BE2C (cell line): ENCODE results near the gene USP35.
"Not testable (repeated sequence)": the region's sequence is repeated elsewhere in the genome, so short reads cannot be mapped to it uniquely, and the experiment has no call there.

Source experiments
- DNase-seq: peaks from one replicate; pipeline ENCODE4 v3.0.0-alpha.2; 2020
- H3K27me3 ChIP-seq: fragments of 250-450 bp; sonication (Bioruptor Pico); 2 replicates; pipeline ENCODE4 v1.5.1; 2020; ENCODE audit warnings: mild to moderate bottlenecking
- H3K36me3 ChIP-seq: fragments of 250-450 bp; sonication (Bioruptor Pico); 2 replicates; pipeline ENCODE4 v1.5.1; 2020; ENCODE audit warnings: mild to moderate bottlenecking
- H3K4me1 ChIP-seq: fragments of 250-450 bp; sonication (Bioruptor Pico); 2 replicates; pipeline ENCODE4 v1.5.1; 2020
- H3K4me3 ChIP-seq: 2 replicates; pipeline ENCODE4 v1.5.1; 2011; ENCODE audit warnings: low read depth, low read length
- H3K9me3 ChIP-seq: fragments of 250-450 bp; sonication (Bioruptor Pico); 2 replicates; pipeline ENCODE4 v1.5.1; 2020
- TF ChIP-seq, protein P1 (sequence below): IDR thresholded peaks from 2 replicates; pipeline ENCODE4 v1.5.1; 2012; ENCODE audit warnings: mild to moderate bottlenecking, low read depth, low read length

The USP35 gene

DNA sequence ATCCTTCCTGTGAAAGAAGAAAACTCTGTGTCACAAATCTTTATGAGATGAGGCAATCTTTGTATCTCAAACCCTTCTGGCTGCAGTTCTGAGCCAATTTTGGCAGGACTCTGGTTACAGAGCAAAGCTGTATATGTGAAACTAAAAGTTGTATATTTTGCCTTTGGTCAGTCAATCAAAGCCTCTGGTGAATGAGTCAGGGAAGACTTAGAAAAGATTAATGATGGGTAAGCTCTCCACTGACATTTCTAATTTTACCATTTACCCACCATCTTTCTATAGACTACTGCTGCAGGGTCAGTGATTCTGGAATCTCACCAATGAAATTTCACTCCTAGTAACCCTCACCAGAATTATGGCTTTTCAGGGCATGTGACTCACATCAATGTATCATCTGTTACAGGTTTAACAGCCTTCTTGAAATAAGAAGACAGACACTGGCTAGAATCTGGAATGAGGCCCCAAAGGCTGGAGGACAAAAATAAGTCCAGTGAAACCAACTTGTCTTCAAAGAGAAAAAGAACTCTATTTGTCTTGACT lies 43.3 kb downstream of the USP35 start:
- no peak for DNase-seq
- no peaks in the 10 kb centered on the region for H3K27me3 ChIP-seq
- no peaks in the 10 kb centered on the region for H3K9me3 ChIP-seq
- H3K4me1 ChIP-seq = peaks cover 9% of the 10 kb centered on the region
- H3K4me3 ChIP-seq = no peak overlapping the region
- TF ChIP-seq, protein P1, sequence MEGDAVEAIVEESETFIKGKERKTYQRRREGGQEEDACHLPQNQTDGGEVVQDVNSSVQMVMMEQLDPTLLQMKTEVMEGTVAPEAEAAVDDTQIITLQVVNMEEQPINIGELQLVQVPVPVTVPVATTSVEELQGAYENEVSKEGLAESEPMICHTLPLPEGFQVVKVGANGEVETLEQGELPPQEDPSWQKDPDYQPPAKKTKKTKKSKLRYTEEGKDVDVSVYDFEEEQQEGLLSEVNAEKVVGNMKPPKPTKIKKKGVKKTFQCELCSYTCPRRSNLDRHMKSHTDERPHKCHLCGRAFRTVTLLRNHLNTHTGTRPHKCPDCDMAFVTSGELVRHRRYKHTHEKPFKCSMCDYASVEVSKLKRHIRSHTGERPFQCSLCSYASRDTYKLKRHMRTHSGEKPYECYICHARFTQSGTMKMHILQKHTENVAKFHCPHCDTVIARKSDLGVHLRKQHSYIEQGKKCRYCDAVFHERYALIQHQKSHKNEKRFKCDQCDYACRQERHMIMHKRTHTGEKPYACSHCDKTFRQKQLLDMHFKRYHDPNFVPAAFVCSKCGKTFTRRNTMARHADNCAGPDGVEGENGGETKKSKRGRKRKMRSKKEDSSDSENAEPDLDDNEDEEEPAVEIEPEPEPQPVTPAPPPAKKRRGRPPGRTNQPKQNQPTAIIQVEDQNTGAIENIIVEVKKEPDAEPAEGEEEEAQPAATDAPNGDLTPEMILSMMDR = no peak
- no peaks in the 10 kb centered on the region; the same call in 1 of the 2 replicates for H3K36me3 ChIP-seq

DNA sequence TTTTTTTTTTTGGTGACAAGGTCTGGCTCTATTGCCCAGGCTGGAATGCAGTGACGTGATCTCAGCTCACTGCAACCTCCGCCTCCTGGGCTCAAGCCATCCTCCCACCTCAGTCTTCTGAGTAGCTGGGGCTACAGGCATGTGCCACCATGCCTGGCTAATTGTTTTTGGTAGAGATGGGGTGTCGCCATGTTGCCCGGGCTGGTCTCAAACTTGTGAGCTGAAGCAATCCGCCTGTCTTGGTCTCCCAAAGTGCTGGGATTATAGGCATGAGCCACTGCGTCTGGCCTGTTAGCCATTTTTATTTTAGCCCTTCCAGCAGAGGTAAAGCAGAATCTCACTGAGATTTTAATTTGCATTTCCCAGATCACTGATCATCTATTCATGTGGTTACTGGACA lies 44.3 kb downstream of the USP35 start:
- not testable (repeated sequence) for H3K9me3 ChIP-seq, H3K27me3 ChIP-seq, DNase-seq, H3K4me3 ChIP-seq, H3K4me1 ChIP-seq, H3K36me3 ChIP-seq

DNA sequence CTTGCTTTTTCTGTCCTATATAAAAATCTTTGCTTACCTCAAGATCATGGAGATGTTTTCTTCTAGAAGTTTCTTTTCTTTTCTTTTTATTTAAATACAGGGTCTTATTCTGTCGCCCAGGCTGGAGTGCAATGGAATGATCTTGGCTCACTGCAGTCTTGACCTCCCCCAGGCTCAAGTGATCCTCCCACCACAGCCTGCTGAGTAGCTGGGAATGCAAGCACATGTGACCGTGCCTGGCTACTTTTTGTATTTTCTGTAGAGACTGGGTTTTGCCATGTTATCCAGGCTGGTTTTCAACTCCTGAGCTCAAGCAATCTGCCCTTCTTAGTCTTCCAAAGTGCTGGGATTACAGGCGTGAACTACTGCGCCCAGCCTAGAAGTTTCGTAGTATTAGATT lies 45.3 kb downstream of the USP35 start:
- TF ChIP-seq, protein P1 = no peak
- no peak for DNase-seq
- H3K27me3 ChIP-seq = no peaks in the 10 kb centered on the region
- H3K4me1 ChIP-seq = peaks cover 9% of the 10 kb centered on the region
- H3K4me3 ChIP-seq = no peak overlapping the region
- no peaks in the 10 kb centered on the region for H3K9me3 ChIP-seq
- no peaks in the 10 kb centered on the region for H3K36me3 ChIP-seq

DNA sequence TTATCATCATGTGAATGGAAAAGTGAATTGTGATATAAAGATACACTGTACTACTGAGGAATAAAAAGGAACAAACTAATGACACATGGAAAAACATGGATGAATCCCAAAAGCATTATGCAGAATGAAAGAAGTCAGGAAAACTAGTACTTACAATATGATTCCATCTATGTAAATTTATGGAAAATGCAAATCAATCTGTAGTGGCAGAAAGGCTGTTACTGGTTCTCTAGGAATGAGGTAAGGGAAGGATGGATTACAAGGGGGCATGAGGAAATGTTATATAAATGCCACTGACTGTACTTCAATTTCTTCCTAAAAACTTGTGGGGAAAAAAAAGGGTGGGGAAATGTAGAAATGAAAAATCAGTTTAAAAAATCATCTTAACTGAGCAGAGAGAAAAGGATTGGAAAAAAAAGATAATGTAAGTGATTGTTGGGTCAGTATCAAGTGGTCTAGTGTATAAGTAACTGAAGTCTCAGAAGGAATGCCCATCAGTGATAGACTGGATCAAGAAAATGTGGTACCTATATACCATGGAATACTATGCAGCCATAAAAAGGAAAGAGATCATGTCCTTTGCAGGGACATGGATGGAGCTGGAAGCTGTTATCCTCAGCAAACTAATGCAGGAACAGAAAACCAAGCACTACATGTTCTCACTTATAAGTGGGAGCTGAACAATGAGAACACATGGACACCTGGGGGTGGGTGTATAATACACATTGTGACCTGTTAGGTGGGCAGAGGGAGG lies 48.8 kb downstream of the USP35 start:
- TF ChIP-seq, protein P1 = no peak
- Histone ChIP-seq H3K9me3 (no peaks in the 10 kb centered on the region), H3K4me1 (no peaks in the 10 kb centered on the region; the same call in 1 of the 2 replicates), H3K36me3 (no peaks in the 10 kb centered on the region; the same call in 1 of the 2 replicates), H3K27me3 (no peaks in the 10 kb centered on the region), H3K4me3 (no peak overlapping the region)
- DNase-seq = no peak

DNA sequence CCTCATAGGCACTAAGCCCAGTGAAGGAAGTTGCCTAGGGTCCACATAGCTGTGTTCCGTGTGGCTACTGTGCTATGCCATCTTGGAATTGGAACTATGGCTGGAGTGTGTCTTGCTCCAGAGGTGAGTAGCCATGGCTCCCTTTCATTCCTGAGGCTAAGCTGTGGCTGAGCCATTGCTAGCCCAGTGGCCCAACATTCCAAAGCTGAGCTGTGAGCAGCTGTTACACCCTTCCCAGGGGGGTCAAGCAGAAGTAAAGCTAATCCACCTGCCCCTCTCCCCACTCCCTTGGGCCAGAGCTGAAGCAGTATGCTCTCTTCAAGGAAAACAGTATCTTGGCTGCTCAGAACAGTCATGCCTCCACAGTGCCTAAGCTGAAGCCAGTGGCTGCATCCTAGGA lies 51.1 kb downstream of the USP35 start:
- TF ChIP-seq, protein P1 = no peak
- H3K4me3 ChIP-seq = no peak overlapping the region
- H3K36me3 ChIP-seq = no peaks in the 10 kb centered on the region; the same call in 1 of the 2 replicates
- H3K27me3 ChIP-seq = no peaks in the 10 kb centered on the region
- H3K4me1 ChIP-seq = no peaks in the 10 kb centered on the region; the same call in 1 of the 2 replicates
- H3K9me3 ChIP-seq = no peaks in the 10 kb centered on the region
- DNase-seq = no peak

DNA sequence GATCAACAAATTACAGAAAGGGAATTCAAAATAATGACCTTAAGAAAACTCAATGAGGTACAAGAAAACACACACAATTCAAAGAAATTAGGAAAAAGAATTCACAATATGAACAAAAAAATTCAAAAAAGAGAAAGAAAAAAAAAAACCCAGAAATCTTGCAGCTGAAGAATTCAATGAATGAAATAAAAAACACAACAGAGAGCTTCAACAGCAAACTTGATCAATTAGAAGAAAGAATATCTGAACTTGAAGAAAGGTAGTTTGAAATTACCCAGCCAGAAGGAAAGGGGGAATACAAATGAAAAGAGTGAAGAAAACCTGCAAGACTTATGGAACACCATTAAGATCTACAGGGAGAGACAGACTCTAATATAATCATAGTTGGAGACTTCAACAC lies 52.8 kb downstream of the USP35 start:
- Histone ChIP-seq H3K9me3 (no peaks in the 10 kb centered on the region), H3K27me3 (no peaks in the 10 kb centered on the region), H3K36me3 (no peaks in the 10 kb centered on the region; the same call in none of the 2 replicates), H3K4me3 (no peak overlapping the region), H3K4me1 (no peaks in the 10 kb centered on the region; the same call in 1 of the 2 replicates)
- TF ChIP-seq, protein P1 = no peak
- DNase-seq = no peak
